Activated T-cell treated with anti-CD3 and anti-CD28 coated beads, Interleukin-2, amount 50 U/mL, for 1 hour (primary cell): ENCODE data around the gene KRT4.

Experiments
- DNase-seq: peaks from one replicate; pipeline ENCODE4 v3.0.0-alpha.2; 2020

Gene KRT4

GRCh38 chr12:52791271-52792184 lies 22.4 kb downstream of the KRT4 start:
- DNase-seq, result no peak

- no peak for DNase-seq
Observed at GRCh38 chr12:52790427-52791270, 23.3 kb downstream of the KRT4 start.

GRCh38 chr12:52789637-52790426 lies 24.1 kb downstream of the KRT4 start:
- DNase-seq, result no peak

- DNase-seq, result no peak
Observed at GRCh38 chr12:52788876-52789636, 24.9 kb downstream of the KRT4 start.

- DNase-seq, result no peak
Observed at GRCh38 chr12:52788192-52788875, 25.6 kb downstream of the KRT4 start.

GRCh38 chr12:52787324-52788191 lies 26.4 kb downstream of the KRT4 start:
- no peak for DNase-seq

- DNase-seq, result no peak
Observed at GRCh38 chr12:52784909-52785308, 29.0 kb downstream of the KRT4 start.

- no peak for DNase-seq
Observed at GRCh38 chr12:52783563-52784316, 30.2 kb downstream of the KRT4 start.

- no peak for DNase-seq
Observed at GRCh38 chr12:52782502-52782901, 31.4 kb downstream of the KRT4 start.

GRCh38 chr12:52781399-52782082 lies 32.4 kb downstream of the KRT4 start:
- no peak for DNase-seq

- no peak for DNase-seq
Observed at GRCh38 chr12:52779914-52780313, 34.0 kb downstream of the KRT4 start.

- DNase-seq, result no peak
Observed at GRCh38 chr12:52778833-52779232, 35.1 kb downstream of the KRT4 start.

- no peak for DNase-seq
Observed at GRCh38 chr12:52777566-52777965, 36.4 kb downstream of the KRT4 start.

GRCh38 chr12:52776913-52777395 lies 37.0 kb downstream of the KRT4 start, which contains the start of gene KRT76:
Gene KRT76, minus strand, starts transcription at chr12:52777345. Its CDS starts 54 bp downstream, at chr12:52777291.
- no peak for DNase-seq

GRCh38 chr12:52776435-52776834 lies 37.5 kb downstream of the KRT4 start:
- DNase-seq, result no peak

GRCh38 chr12:52774629-52775250 lies 39.2 kb downstream of the KRT4 start:
- no peak for DNase-seq

- DNase-seq, result no peak
Observed at GRCh38 chr12:52772772-52773171, 41.1 kb downstream of the KRT4 start.

GRCh38 chr12:52772188-52772587 lies 41.7 kb downstream of the KRT4 start:
- no peak for DNase-seq
